GM12864 (cell line): ENCODE measurements around the gene PVALEF.

Experiments used
- DNase-seq: peaks from one replicate; pipeline ENCODE4 v3.0.0-alpha.2; 2011; ENCODE audit warnings: low read depth
- H3K4me3 ChIP-seq: 2 replicates; pipeline ENCODE4 v1.5.1; 2011; ENCODE audit warnings: mild to moderate bottlenecking, low read depth, low read length, control low read depth
- TF ChIP-seq, protein P1 (sequence below): IDR thresholded peaks from 2 replicates; pipeline ENCODE4 v1.5.1; 2011; ENCODE audit warnings: low read depth, mild to moderate bottlenecking, moderate library complexity, low read length, control low read depth, inconsistent platforms; ENCODE audit errors: missing control alignments

Gene PVALEF

DNA sequence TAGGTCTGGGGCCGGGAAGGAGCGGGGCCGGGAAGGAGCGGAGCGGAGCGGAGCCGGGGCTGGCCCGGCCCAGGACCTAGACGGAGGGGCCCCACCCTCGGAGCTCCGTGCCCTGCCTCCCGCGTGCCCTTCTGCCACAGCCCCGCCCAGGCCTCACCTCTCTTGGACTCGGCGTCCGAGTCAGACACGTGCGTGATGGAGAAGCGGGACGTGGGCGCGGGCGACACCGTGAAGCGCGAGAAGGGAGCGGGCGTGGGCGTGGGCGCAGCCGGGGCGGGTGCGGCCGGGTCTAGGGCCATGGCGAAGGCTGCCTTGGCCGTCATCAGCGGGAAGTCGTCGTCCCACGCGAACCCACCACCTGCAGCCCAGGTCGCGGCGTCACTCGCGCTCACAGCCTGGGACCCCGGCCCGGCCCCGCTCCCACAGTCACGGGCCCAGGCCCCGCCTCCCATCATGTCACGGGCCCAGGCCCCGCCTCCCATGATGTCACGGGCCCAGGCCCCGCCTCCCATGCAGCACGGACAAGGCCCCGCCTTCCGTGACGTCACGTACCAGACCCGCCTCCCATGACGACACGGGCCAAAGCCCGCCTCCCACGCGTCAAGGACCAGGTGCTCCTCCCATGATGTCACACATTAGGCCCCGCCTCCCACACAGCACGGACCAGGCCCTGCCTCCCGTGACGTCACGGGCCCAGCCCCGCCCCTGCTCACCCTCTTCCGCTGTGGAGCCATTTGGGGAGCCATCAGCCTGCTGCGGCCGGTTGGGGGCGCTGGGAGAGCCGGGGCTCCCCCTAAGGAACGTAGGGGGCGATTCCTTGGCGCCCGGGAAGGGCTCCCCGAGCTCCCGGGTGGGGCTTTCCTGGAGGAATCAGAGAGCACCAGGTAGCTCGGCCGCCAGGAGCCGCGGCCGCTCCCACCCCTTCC is 45.8 kb upstream of the PVALEF start:
- DNase-seq: peak; percentile 52
- TF ChIP-seq, protein P1, sequence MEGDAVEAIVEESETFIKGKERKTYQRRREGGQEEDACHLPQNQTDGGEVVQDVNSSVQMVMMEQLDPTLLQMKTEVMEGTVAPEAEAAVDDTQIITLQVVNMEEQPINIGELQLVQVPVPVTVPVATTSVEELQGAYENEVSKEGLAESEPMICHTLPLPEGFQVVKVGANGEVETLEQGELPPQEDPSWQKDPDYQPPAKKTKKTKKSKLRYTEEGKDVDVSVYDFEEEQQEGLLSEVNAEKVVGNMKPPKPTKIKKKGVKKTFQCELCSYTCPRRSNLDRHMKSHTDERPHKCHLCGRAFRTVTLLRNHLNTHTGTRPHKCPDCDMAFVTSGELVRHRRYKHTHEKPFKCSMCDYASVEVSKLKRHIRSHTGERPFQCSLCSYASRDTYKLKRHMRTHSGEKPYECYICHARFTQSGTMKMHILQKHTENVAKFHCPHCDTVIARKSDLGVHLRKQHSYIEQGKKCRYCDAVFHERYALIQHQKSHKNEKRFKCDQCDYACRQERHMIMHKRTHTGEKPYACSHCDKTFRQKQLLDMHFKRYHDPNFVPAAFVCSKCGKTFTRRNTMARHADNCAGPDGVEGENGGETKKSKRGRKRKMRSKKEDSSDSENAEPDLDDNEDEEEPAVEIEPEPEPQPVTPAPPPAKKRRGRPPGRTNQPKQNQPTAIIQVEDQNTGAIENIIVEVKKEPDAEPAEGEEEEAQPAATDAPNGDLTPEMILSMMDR: peak; percentile 9
- H3K4me3 ChIP-seq: peak overlapping the region; percentile 28

DNA sequence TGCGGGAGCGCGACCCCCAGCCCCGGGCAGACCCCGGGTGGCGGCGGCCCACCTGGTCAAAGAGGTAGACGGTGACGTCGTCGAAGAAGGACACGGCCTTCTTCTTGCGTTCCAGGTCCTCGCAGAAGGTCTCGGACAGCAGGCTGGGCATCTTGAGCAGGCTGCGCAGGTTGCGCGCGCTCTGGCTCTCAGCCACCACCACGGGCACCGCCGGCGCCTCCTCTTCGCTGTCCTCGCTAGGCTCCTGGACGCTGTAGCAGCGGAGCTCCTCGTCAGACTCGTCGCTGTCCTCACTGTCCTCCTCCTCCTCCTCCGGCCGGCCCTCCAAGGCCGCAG is 45.2 kb upstream of the PVALEF start:
- TF ChIP-seq, protein P1: no peak
- no peak overlapping the region for H3K4me3 ChIP-seq
- no peak for DNase-seq

DNA sequence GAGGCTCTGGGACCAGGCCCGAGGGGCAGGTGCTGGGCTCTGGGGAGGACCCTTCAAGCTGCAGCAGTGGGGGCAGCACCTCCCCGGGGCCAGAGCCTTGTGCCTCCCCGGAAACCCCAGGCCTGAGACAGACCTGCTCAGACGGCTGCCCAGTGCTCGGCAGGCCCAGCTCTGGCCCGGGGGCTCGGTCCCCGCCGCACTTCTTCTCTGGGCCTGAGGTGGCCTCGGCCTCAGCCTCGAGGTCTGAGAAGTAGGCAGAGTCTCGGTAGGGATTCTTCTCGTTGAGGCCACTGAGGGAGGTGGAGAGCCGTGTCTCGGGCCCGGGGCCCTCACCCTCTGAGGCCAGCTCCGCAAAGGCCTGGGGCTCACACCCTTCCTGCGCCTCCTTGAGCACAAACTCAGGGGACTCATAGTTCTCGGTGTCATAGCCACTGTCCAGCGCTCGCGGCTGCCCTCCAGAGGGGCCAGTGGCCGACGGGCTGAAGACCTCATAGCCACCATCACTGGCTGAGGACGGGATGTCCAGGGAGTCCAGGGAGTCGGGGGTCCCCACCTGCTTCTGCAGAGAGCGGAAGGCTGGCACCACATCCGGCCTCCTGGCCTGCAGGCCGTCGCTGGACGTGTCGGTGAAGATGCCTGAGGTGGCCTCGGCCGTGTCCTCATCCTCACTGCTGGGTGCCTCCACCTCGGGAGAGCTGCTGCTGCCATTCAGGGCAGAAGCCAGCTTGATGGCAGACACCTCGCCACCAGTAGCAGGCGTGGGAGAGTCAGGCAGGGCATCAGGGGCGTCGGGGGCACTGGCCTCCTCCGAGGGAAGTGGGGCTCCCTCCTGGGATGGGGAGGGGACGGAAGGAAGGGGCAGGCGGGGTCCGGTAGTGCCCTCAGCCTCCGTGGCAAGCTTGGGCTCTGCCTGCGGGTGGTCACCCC is 44.3 kb upstream of the PVALEF start:
- TF ChIP-seq, protein P1: no peak
- DNase-seq: no peak
- H3K4me3 ChIP-seq: no peak overlapping the region

DNA sequence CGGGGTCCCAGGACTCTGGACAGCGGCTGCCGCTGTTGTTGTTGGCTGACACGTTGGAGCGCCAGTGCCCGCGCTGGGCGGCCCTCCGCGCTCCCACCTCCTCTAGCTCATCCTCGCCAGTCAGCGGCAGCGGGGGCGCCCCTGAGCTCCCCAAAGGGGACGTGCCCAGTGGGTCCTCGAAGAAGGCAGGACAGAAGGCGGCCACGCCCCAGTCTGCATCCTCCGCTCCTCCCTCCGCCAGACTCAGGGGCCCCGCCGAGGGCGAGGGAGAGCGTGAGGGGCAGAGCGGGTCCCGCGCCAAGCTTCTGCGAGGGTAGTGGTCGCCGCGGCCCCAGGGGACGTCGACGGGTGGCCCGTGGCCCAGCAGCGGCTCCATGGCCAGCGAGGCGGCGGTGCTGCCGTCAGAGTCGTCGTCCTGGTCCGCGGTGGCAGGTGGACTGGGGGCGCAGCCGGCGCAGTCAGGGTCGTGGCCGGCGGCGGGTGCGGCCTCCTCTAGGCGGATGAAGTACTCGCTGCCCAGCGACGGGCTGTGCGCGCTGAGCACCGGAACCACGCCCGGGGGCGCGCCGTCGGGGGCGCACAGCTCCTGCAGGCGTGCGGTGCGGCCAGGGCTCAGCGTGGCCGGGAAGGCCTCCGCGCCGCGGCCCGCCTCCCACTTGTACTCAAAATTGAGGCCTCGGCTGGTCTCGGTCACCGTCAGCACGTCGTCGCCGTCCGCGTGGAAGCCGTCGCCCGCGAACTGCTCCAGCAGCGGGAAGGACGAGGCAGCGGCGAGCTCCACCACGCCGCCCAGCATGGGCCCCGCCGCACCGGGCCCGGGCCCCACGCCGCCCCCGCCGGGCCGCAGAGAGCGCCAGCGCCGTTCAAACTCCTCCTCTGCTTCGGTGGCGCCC is 43.2 kb upstream of the PVALEF start:
- DNase-seq: no peak
- H3K4me3 ChIP-seq: no peak overlapping the region
- TF ChIP-seq, protein P1: no peak

DNA sequence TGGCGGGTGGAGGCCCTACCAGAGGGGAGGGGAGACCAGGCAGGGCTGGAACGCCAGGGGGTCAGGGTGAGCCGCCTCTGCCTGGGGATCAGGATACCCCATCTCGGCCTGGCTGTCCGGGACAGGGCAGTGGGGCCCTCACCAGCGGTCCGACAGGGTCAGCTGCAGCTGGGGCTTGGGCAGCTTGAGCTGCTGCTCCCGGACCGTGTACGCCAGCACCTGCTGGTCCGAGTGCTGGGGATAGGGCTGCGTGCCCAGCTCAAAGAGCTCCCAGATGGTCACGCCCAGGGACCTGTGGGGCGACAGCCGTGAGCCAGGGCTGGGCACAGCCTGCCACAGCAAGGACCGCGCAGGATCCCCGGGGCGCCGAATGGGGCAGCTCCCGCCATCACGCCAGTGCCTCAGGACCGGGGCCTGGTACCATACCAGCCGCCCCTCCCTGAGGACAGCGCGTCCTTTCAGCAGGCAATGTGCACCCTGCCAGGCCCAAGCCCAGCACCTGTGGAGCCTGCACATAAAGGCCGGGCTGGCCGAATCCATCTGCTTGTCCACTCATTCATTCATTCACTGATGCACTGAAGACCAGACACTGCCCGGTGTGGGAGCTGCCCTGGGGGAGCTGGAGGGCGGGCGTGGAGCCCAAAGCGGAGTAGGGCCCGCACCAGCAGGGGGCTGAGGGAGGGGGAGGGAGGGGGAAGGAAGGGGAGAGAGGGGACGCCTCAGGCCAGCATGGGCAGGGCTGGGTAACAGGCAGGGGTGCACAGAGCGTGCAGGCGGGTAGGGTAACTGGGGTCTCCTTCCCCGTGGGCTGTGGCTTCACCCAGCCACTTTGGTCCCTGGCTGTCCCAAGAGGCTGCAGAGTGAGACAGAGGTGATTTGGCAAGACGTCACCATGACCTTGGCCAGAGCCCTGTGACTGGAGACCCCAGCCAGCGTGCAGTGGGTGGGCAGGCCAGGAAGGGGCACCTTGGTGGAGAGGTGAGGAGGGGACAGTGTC is 42.0 kb upstream of the PVALEF start:
- no peak overlapping the region for H3K4me3 ChIP-seq
- DNase-seq: no peak
- TF ChIP-seq, protein P1: no peak
